GM23338 (cell line): Measurements from ENCODE around the gene GUCY2C. TPM values are rescaled to one million over a fixed set of nuclear protein-coding genes. Genes with fewer than 3 reads are reported as not detected.

Experiments
- ATAC-seq: fragments of 200-7000 bp; cut with Tn5 transposase; 3 replicates; pipeline ENCODE4 v1.9.1; 2020
- DNase-seq: peaks from one replicate; pipeline ENCODE4 v3.0.0-alpha.2; 2015; ENCODE audit warnings: low spot score
- H2AFZ ChIP-seq: fragments of 200-600 bp; sonication (generic); 2 replicates; pipeline ENCODE4 v1.8.0; 2016; ENCODE audit warnings: antibody characterized with exemption, mild to moderate bottlenecking, moderate library complexity
- H3F3A ChIP-seq: fragments of 200-600 bp; sonication (generic); replicated peaks from 2 replicates; pipeline ENCODE4 v1.8.0; 2017; ENCODE audit warnings: antibody characterized with exemption, mixed run types, low read depth
- H3K27ac ChIP-seq: fragments of 200-600 bp; sonication (generic); 2 replicates; pipeline ENCODE4 v1.6.1; 2016; ENCODE audit warnings: low read depth
- H3K27me3 ChIP-seq: fragments of 200-600 bp; sonication (generic); 2 replicates; pipeline ENCODE4 v1.8.0; 2016; ENCODE audit warnings: mild to moderate bottlenecking, mixed run types, moderate library complexity; ENCODE audit not compliant: insufficient read depth
- H3K36me3 ChIP-seq: fragments of 200-600 bp; sonication (generic); 2 replicates; pipeline ENCODE4 v1.8.0; 2016; ENCODE audit warnings: mild to moderate bottlenecking; ENCODE audit not compliant: insufficient read depth
- H3K4me1 ChIP-seq: fragments of 200-600 bp; sonication (generic); 2 replicates; pipeline ENCODE4 v1.8.0; 2016; ENCODE audit warnings: mild to moderate bottlenecking, moderate library complexity; ENCODE audit not compliant: insufficient read depth
- H3K4me2 ChIP-seq: fragments of 200-600 bp; sonication (generic); 2 replicates; pipeline ENCODE4 v1.7.1; 2017; ENCODE audit warnings: mixed run types
- H3K4me3 ChIP-seq: fragments of 200-600 bp; sonication (generic); 2 replicates; pipeline ENCODE4 v1.6.1; 2016; ENCODE audit warnings: mixed run types
- H3K79me2 ChIP-seq: fragments of 200-600 bp; sonication (generic); replicated peaks from 2 replicates; pipeline ENCODE4 v1.8.0; 2017; ENCODE audit warnings: mild to moderate bottlenecking; ENCODE audit not compliant: insufficient read depth
- H3K9me2 ChIP-seq: fragments of 200-600 bp; sonication (generic); 2 replicates; pipeline ENCODE4 v1.8.0; 2017; ENCODE audit not compliant: insufficient read depth
- H4K20me1 ChIP-seq: fragments of 200-600 bp; sonication (generic); replicated peaks from 2 replicates; pipeline ENCODE4 v1.8.0; 2017; ENCODE audit warnings: mild to moderate bottlenecking; ENCODE audit not compliant: insufficient read depth
- H3K27ac Mint-ChIP-seq: 2 replicates; pipeline ENCODE4 v1.8.0; 2020; ENCODE audit warnings: inconsistent platforms, mild to moderate bottlenecking, moderate library complexity, mixed read lengths
- H3K27me3 Mint-ChIP-seq: 3 replicates; pipeline ENCODE4 v1.8.0; 2022; ENCODE audit warnings: low read depth, mild to moderate bottlenecking, moderate library complexity, mixed read lengths, inconsistent platforms; ENCODE audit not compliant: insufficient read depth, poor library complexity
- H3K36me3 Mint-ChIP-seq: 3 replicates; pipeline ENCODE4 v1.8.0; 2021; ENCODE audit warnings: low read depth, mild to moderate bottlenecking, inconsistent platforms, moderate library complexity, mixed read lengths
- H3K4me1 Mint-ChIP-seq: 3 replicates; pipeline ENCODE4 v1.8.0; 2020; ENCODE audit warnings: mild to moderate bottlenecking, inconsistent platforms, mixed read lengths
- H3K4me3 Mint-ChIP-seq: 3 replicates; pipeline ENCODE4 v1.8.0; 2021; ENCODE audit warnings: moderate library complexity, mild to moderate bottlenecking, inconsistent platforms, mixed read lengths
- H3K9me3 Mint-ChIP-seq: 3 replicates; pipeline ENCODE4 v1.8.0; 2020; ENCODE audit warnings: moderate library complexity, mild to moderate bottlenecking, inconsistent platforms, mixed read lengths
- CREB1 ChIP-seq: fragments of 250-450 bp; sonication (Bioruptor Pico); IDR thresholded peaks from 2 replicates; pipeline ENCODE4 v1.5.0; 2020; ENCODE audit warnings: low read depth, mild to moderate bottlenecking, moderate library complexity
- CTCF ChIP-seq, 2 experiments: fragments of 200-600 bp in 1 of 2; sonication (generic) in 1 of 2; conservative IDR thresholded peaks; 2 replicates each; pipeline versions ENCODE4 v1.5.1 to v1.6.1; 2016 to 2017; ENCODE audit warnings: antibody characterized with exemption in 2 of 2, low read depth in 2 of 2, mild to moderate bottlenecking in 2 of 2, moderate library complexity in 1 of 2
- EZH2 ChIP-seq: fragments of 200-600 bp; sonication (generic); IDR thresholded peaks from one replicate; pipeline ENCODE4 v1.8.0; 2017; ENCODE audit warnings: antibody characterized with exemption, mild to moderate bottlenecking, low read depth; ENCODE audit not compliant: unreplicated experiment
- EZH2phosphoT487 ChIP-seq: fragments of 200-600 bp; sonication (generic); IDR thresholded peaks from one replicate; pipeline ENCODE4 v1.8.1; 2018; ENCODE audit warnings: antibody characterized with exemption; ENCODE audit not compliant: unreplicated experiment
- JUNB ChIP-seq: IDR thresholded peaks from one replicate; pipeline ENCODE4 v1.6.1; 2016; ENCODE audit warnings: antibody characterized with exemption; ENCODE audit not compliant: unreplicated experiment
- NANOG ChIP-seq: IDR thresholded peaks from 2 replicates; pipeline ENCODE4 v1.6.1; 2016; ENCODE audit warnings: antibody characterized with exemption, borderline replicate concordance
- POLR2AphosphoS5 ChIP-seq: IDR thresholded peaks from 2 replicates; pipeline ENCODE4 v1.6.1; 2016; ENCODE audit warnings: antibody characterized with exemption, low read depth
- STAT1 ChIP-seq: IDR thresholded peaks from one replicate; pipeline ENCODE4 v1.6.1; 2016; ENCODE audit warnings: antibody characterized with exemption; ENCODE audit not compliant: unreplicated experiment
- ZNF114 ChIP-seq: fragments of 250-450 bp; sonication (Bioruptor Pico); IDR thresholded peaks from 2 replicates; pipeline ENCODE4 v1.5.0; 2020; ENCODE audit warnings: mild to moderate bottlenecking, moderate library complexity
- ZNF331 ChIP-seq: fragments of 250-450 bp; sonication (Bioruptor Pico); IDR thresholded peaks from 2 replicates; pipeline ENCODE4 v1.5.0; 2020; ENCODE audit warnings: low read depth, mild to moderate bottlenecking, moderate library complexity
- ZNF462 ChIP-seq: fragments of 250-450 bp; sonication (Bioruptor Pico); IDR thresholded peaks from 2 replicates; pipeline ENCODE4 v1.5.0; 2020; ENCODE audit warnings: mild to moderate bottlenecking, moderate library complexity
- polyA plus RNA-seq: library from polyadenylated mRNA; unstranded; fragments of >200 nt; fragmentation: Nextera tagmentation; extraction: Ambion mirVana; gene quantifications from 2 replicates; pipeline ENCODE4 v1.2.1, GENCODE V29; 2016
- total RNA-seq: library from RNA; depleted of rRNA; stranded (reverse); fragments of >200 nt; shearing (Covaris generic); gene quantifications from 2 replicates; pipeline ENCODE4 v1.2.3, GENCODE V29; 2014
- TF ChIP-seq, protein P1 (sequence below): IDR thresholded peaks from one replicate; pipeline ENCODE4 v1.6.1; 2018; ENCODE audit warnings: antibody characterized with exemption; ENCODE audit not compliant: unreplicated experiment
- TF ChIP-seq, protein P2 (sequence below): IDR thresholded peaks from 2 replicates; pipeline ENCODE4 v1.6.1; 2016; ENCODE audit warnings: antibody characterized with exemption

GUCY2C gene
- total and polyA plus RNA-seq, 2 experiments from 2014 or later = 2.1 to 3.1 TPM

DNA sequence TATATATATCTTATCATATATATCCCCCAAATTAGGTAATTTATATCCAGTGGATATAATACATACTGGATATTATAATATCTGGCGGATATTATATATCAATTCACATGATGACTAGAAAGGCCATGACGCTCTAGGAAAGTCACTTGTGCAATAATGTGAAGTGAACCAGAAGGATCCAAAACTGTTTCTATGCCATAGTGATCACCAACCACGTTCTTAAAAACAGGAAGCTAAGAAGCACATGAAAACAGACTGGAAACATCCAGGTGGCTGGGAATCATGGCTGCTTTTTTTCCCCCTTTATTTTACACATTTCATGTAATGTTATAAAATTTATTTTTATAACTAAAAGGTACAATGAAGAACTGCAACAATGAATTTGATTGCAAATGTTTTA, 1.4 kb downstream of the GUCY2C start:
- TF ChIP-seq ZNF114 (no peak), NANOG (no peak), CTCF (conservative IDR thresholded peaks at IDR 0.05; ENCODE audit: low read depth in 2 of 2) (no peak), JUNB (no peak), CREB1 (CRISPR knock-in tag) (no peak), POLR2AphosphoS5 (no peak), EZH2phosphoT487 (no peak), EZH2 (no peak), ZNF462 (no peak), STAT1 (no peak), ZNF331 (CRISPR knock-in tag) (no peak)
- TF ChIP-seq, protein P1, sequence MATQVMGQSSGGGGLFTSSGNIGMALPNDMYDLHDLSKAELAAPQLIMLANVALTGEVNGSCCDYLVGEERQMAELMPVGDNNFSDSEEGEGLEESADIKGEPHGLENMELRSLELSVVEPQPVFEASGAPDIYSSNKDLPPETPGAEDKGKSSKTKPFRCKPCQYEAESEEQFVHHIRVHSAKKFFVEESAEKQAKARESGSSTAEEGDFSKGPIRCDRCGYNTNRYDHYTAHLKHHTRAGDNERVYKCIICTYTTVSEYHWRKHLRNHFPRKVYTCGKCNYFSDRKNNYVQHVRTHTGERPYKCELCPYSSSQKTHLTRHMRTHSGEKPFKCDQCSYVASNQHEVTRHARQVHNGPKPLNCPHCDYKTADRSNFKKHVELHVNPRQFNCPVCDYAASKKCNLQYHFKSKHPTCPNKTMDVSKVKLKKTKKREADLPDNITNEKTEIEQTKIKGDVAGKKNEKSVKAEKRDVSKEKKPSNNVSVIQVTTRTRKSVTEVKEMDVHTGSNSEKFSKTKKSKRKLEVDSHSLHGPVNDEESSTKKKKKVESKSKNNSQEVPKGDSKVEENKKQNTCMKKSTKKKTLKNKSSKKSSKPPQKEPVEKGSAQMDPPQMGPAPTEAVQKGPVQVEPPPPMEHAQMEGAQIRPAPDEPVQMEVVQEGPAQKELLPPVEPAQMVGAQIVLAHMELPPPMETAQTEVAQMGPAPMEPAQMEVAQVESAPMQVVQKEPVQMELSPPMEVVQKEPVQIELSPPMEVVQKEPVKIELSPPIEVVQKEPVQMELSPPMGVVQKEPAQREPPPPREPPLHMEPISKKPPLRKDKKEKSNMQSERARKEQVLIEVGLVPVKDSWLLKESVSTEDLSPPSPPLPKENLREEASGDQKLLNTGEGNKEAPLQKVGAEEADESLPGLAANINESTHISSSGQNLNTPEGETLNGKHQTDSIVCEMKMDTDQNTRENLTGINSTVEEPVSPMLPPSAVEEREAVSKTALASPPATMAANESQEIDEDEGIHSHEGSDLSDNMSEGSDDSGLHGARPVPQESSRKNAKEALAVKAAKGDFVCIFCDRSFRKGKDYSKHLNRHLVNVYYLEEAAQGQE = no peak
- TF ChIP-seq, protein P2, sequence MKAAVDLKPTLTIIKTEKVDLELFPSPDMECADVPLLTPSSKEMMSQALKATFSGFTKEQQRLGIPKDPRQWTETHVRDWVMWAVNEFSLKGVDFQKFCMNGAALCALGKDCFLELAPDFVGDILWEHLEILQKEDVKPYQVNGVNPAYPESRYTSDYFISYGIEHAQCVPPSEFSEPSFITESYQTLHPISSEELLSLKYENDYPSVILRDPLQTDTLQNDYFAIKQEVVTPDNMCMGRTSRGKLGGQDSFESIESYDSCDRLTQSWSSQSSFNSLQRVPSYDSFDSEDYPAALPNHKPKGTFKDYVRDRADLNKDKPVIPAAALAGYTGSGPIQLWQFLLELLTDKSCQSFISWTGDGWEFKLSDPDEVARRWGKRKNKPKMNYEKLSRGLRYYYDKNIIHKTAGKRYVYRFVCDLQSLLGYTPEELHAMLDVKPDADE = no peak
- H3F3A ChIP-seq = peaks cover 21% of the 10 kb centered on the region
- H3K9me2 ChIP-seq = no peaks in the 10 kb centered on the region
- peaks cover 19% of the 10 kb centered on the region for H3K4me1 Mint-ChIP-seq
- H3K27me3 Mint-ChIP-seq = peaks cover 29% of the 10 kb centered on the region
- H3K27ac ChIP-seq = no peak overlapping the region
- peaks cover 13% of the 10 kb centered on the region for H3K4me1 ChIP-seq
- no peak for DNase-seq
- H3K9me3 Mint-ChIP-seq = peaks cover 9% of the 10 kb centered on the region
- peaks cover 13% of the 10 kb centered on the region for H4K20me1 ChIP-seq
- H3K27me3 ChIP-seq = peaks cover 17% of the 10 kb centered on the region; the same call in 1 of the 2 replicates
- no peak overlapping the region for H2AFZ ChIP-seq
- H3K27ac Mint-ChIP-seq = no peak overlapping the region
- peaks cover 54% of the 10 kb centered on the region for H3K36me3 Mint-ChIP-seq
- H3K4me3 Mint-ChIP-seq = no peak overlapping the region
- no peak overlapping the region for H3K4me2 ChIP-seq
- H3K79me2 ChIP-seq = no peaks in the 10 kb centered on the region
- ATAC-seq = no peak
- peaks cover 14% of the 10 kb centered on the region for H3K36me3 ChIP-seq
- no peak overlapping the region for H3K4me3 ChIP-seq
